GM12801 (cell line): ENCODE measurements around the gene KLC3.

Source experiments
- CTCF ChIP-seq: IDR thresholded peaks from one replicate; pipeline ENCODE4 v1.5.1; 2011; ENCODE audit warnings: control low read depth; ENCODE audit not compliant: insufficient read length; ENCODE audit errors: extremely low read depth

Gene KLC3

GRCh38 chr19:45391346-45391745 lies 50.8 kb downstream of the KLC3 start:
- no peak for TF ChIP-seq CTCF

DNA sequence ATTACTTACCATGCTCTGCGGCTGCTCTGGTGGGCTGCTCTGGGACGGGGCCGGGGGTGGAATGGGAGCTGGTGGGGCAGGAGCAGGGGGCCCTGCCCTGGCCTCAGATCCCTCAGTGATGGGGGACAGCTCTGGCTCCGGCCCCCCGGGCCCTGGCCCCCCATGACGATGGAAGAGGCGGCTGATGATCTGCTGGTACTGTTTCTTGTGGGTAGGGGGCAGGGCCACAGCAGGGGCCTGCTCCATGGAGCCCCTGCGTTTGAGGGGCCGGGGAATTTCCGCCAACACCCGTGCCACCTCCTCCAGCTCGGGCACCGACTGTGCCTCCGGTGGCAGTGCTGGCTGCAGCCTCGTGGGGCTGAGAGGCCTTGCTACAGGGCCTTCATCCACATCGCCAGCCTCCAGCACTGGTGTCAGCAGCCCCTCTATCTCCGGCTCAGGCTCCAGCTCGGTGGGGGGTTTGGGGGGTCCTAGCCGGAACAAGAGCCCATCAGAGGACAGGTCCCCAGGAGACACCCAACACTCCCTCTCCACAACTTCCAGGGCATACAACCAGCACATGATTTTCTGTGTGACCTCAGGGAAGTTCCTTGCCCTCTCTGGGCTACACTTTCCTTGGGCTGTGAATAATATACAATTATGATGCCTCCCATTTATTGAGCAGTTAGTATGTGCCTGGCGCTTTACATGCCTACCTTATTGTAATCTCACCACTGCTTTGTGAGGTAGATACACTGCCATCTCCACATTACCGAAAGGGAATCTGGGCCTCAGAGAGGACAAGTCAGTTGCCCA lies 51.5 kb downstream of the KLC3 start:
- TF ChIP-seq CTCF = no peak

DNA sequence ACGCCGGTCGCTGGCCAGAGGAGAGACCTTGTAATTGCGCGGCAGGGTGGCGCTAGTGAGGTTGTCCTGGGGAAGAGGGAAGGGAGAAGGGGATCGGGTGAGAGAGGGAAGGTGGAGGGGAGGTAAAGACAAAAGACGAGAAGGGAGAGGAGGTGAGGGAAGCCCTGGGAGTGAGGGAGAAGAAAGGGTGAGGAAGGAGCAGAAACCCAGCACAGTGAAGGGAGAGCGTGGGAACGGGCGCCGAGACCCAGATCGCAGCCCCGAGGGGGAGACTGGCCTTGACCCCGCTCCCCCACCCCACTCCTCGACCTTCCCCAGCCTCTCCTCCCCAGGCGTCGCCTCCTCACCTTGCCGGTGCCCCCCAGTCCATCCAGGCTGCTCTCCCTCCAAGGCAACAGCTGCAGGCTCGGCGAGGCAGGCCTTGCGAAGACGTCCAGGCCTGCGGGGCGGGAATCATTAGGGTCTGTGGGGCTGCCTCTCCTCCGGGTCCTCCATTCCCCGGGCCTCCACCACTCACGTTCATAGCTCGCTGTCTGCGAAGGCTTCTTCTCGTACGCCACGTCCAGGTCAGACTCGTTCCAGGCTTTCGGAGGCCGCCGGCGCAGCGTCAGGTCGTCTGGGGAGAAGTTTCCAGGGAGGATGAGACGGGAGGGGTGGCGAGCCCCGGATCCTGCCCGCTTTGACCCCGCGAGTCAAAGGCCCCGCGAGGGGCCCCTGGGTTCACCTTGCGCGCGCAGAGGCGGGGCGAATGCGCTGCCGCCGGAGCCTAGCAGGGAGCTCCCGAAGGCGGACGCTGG lies 55.5 kb downstream of the KLC3 start:
- TF ChIP-seq CTCF = no peak

- no peak for TF ChIP-seq CTCF
Observed at GRCh38 chr19:45400192-45400591, 59.6 kb downstream of the KLC3 start.
